Measurements from ENCODE around the gene C4orf33. TPM values are rescaled to one million over a fixed set of nuclear protein-coding genes. Genes with fewer than 3 reads are reported as not detected.

Gene C4orf33
- total RNA-seq, 1 experiment from 2014 or later, result 6.2 TPM

GRCh38 chr4:129110931-129111330, 15.0 kb downstream of the C4orf33 start:
- no peaks in the 10 kb centered on the region for H3K27me3 ChIP-seq (replicated peaks; ENCODE audit: control insufficient read depth, insufficient read depth, low read length)
- H3K36me3 Mint-ChIP-seq (ENCODE audit: insufficient read depth, unreplicated experiment), result no peaks in the 10 kb centered on the region
- no peaks in the 10 kb centered on the region for H3K4me1 ChIP-seq
- no peaks in the 10 kb centered on the region for H3K27me3 Mint-ChIP-seq (ENCODE audit: insufficient read depth, unreplicated experiment)
- no peak overlapping the region for H3K27ac Mint-ChIP-seq (ENCODE audit: unreplicated experiment)
- no peak overlapping the region for H3K4me3 ChIP-seq (ENCODE audit: low read depth, low read length)
- TF ChIP-seq CTCF (IDR thresholded peaks at IDR 0.05; ENCODE audit: insufficient read depth in 1 of 2, low read depth in 1 of 2, low read length in 1 of 2, severe bottlenecking in 1 of 2, unreplicated experiment in 1 of 2), result no peak
- no peaks in the 10 kb centered on the region for H3K9me3 ChIP-seq
- intact Hi-C loops (cut with micrococcal nuclease; ENCODE audit: unreplicated experiment), result no loop called here
- DNase-seq, result no peak
- no TSS peak for BruUV-seq (replicated peaks)
- H3K4me1 Mint-ChIP-seq (ENCODE audit: low read depth, unreplicated experiment), result no peaks in the 10 kb centered on the region
- no peaks in the 10 kb centered on the region for H3K9me3 Mint-ChIP-seq (ENCODE audit: unreplicated experiment)
- H3K36me3 ChIP-seq (ENCODE audit: control insufficient read depth, insufficient read depth, low read length), result no peaks in the 10 kb centered on the region
- no peak overlapping the region for H3K4me3 Mint-ChIP-seq (ENCODE audit: unreplicated experiment)
- ChIA-PET CTCF (no interaction called here), POLR2A (no interaction called here)

- no peaks in the 10 kb centered on the region for H3K36me3 ChIP-seq (ENCODE audit: control insufficient read depth, insufficient read depth, low read length)
- no peak for TF ChIP-seq CTCF (IDR thresholded peaks at IDR 0.05; ENCODE audit: insufficient read depth in 1 of 2, low read depth in 1 of 2, low read length in 1 of 2, severe bottlenecking in 1 of 2, unreplicated experiment in 1 of 2)
- no peaks in the 10 kb centered on the region for H3K9me3 ChIP-seq
- Mint-ChIP-seq H3K27ac (ENCODE audit: unreplicated experiment) (no peak overlapping the region), H3K27me3 (ENCODE audit: insufficient read depth, unreplicated experiment) (no peaks in the 10 kb centered on the region), H3K4me1 (ENCODE audit: low read depth, unreplicated experiment) (no peaks in the 10 kb centered on the region), H3K4me3 (ENCODE audit: unreplicated experiment) (no peak overlapping the region), H3K36me3 (ENCODE audit: insufficient read depth, unreplicated experiment) (no peaks in the 10 kb centered on the region), H3K9me3 (ENCODE audit: unreplicated experiment) (no peaks in the 10 kb centered on the region)
- no peak overlapping the region for H3K4me3 ChIP-seq (ENCODE audit: low read depth, low read length)
- CTCF ChIA-PET, result no interaction called here
- no TSS peak for BruUV-seq (replicated peaks)
- H3K4me1 ChIP-seq, result no peaks in the 10 kb centered on the region
- DNase-seq, result no peak
- no peaks in the 10 kb centered on the region for H3K27me3 ChIP-seq (replicated peaks; ENCODE audit: control insufficient read depth, insufficient read depth, low read length)
- intact Hi-C loops (cut with micrococcal nuclease; ENCODE audit: unreplicated experiment), result no loop called here
- POLR2A ChIA-PET, result no interaction called here
Measured at GRCh38 chr4:129111919-129112318, 16.0 kb downstream of the C4orf33 start.

GRCh38 chr4:129113434-129113833, 17.5 kb downstream of the C4orf33 start:
- intact Hi-C loops (cut with micrococcal nuclease; ENCODE audit: unreplicated experiment), result no loop called here
- no peak for TF ChIP-seq CTCF (IDR thresholded peaks at IDR 0.05; ENCODE audit: insufficient read depth in 1 of 2, low read depth in 1 of 2, low read length in 1 of 2, severe bottlenecking in 1 of 2, unreplicated experiment in 1 of 2)

More at GRCh38 chr4:129113434-129113833, 17.5 kb downstream of the C4orf33 start:
- Histone ChIP-seq H3K36me3 (ENCODE audit: control insufficient read depth, insufficient read depth, low read length) (no peaks in the 10 kb centered on the region), H3K4me3 (ENCODE audit: low read depth, low read length) (no peak overlapping the region), H3K9me3 (no peaks in the 10 kb centered on the region), H3K27me3 (replicated peaks; ENCODE audit: control insufficient read depth, insufficient read depth, low read length) (no peaks in the 10 kb centered on the region), H3K4me1 (no peaks in the 10 kb centered on the region)
- ChIA-PET POLR2A (no interaction called here), CTCF (no interaction called here)
- no peak overlapping the region for H3K4me3 Mint-ChIP-seq (ENCODE audit: unreplicated experiment)
- H3K36me3 Mint-ChIP-seq (ENCODE audit: insufficient read depth, unreplicated experiment), result no peaks in the 10 kb centered on the region
- no peaks in the 10 kb centered on the region for H3K27me3 Mint-ChIP-seq (ENCODE audit: insufficient read depth, unreplicated experiment)
- no TSS peak for BruUV-seq (replicated peaks)
- no peak for DNase-seq
- H3K4me1 Mint-ChIP-seq (ENCODE audit: low read depth, unreplicated experiment), result no peaks in the 10 kb centered on the region
- no peak overlapping the region for H3K27ac Mint-ChIP-seq (ENCODE audit: unreplicated experiment)
- no peaks in the 10 kb centered on the region for H3K9me3 Mint-ChIP-seq (ENCODE audit: unreplicated experiment)

Data from Caco-2 (cell line).